ENCODE results near the gene FAXC. TPM values are rescaled to one million over a fixed set of nuclear protein-coding genes. Genes with fewer than 3 reads are reported as not detected.
"Not testable (repeated sequence)": the region's sequence is repeated elsewhere in the genome, so short reads cannot be mapped to it uniquely, and the experiment has no call there.

Gene FAXC
- total RNA-seq, 2 experiments from 2014 or later = 0.07 TPM; not detected in 1

DNA sequence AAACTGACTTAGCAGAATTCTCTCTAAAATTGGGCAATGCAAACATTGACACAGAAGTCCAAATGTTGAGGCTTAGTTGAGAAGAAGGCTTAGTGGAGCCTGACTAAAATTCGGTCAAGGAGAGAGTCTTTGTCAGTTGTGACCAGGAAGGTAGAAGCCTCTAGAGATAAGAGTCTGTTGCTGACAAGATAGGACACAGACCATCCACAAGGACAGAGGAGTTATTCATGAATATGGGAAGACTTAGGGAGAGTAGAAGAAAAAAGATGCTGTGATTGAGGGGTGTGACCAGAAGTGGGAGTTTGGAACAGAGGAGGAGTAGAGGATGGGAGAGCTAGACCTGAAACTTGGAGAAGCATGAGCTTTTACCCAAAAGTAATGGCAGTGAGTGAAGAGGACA lies 7.2 kb upstream of the FAXC start:
- ChIA-PET POLR2A (no interaction called here), CTCF (interaction anchor here (1.2 kb wide), 1 partner anchor 10 kb away, joined by 3 read pairs; no protein-coding TSS in a partner anchor)
- no peak for DNase-seq
- Mint-ChIP-seq H3K4me1 (no peaks in the 10 kb centered on the region), H3K27me3 (peaks cover 55% of the 10 kb centered on the region), H3K9me3 (no peaks in the 10 kb centered on the region), H3K27ac (no peak overlapping the region), H3K4me3 (no peak overlapping the region), H3K36me3 (ENCODE audit: low read depth) (no peaks in the 10 kb centered on the region)

GRCh38 chr6:99354983-99355382 lies 5.5 kb upstream of the FAXC start:
- Mint-ChIP-seq H3K4me1 (peaks cover 2% of the 10 kb centered on the region), H3K4me3 (no peak overlapping the region), H3K27ac (no peak overlapping the region), H3K27me3 (peaks cover 58% of the 10 kb centered on the region), H3K36me3 (ENCODE audit: low read depth) (no peaks in the 10 kb centered on the region), H3K9me3 (no peaks in the 10 kb centered on the region)
- ChIA-PET POLR2A (no interaction called here), CTCF (no interaction called here)
- no peak for DNase-seq

- POLR2A ChIA-PET = no interaction called here
- peaks cover 6% of the 10 kb centered on the region for H3K4me1 Mint-ChIP-seq
Observed at GRCh38 chr6:99353126-99353525, 3.7 kb upstream of the FAXC start.

DNA sequence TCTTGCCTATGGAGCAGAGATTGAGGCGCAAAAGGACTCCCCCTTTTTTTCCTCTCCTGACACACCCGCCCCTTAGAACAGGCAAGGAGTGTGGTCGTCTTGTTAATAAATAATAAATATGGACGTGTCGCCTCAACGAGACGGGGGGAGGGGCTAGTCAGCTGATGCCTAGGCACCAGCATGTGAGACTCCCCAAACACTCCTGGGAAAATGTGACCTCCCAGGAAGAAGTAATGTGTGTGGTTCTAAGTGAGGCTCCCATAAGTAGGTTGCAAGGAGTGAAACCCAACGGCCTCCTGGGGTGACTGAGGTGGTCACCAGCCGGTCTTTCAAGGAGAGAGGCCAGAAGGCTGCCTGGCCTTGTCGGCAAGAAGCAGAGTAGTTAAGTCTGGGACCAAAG lies 1.1 kb upstream of the FAXC start:
- no peaks in the 10 kb centered on the region for H3K36me3 Mint-ChIP-seq (ENCODE audit: low read depth)
- H3K27me3 Mint-ChIP-seq = peaks cover 67% of the 10 kb centered on the region
- no peaks in the 10 kb centered on the region for H3K9me3 Mint-ChIP-seq
- ChIA-PET POLR2A (no interaction called here), CTCF (no interaction called here)
- DNase-seq = no peak
- no peak overlapping the region for H3K4me3 Mint-ChIP-seq
- no peak overlapping the region for H3K27ac Mint-ChIP-seq
- H3K4me1 Mint-ChIP-seq = peaks cover 6% of the 10 kb centered on the region

More at GRCh38 chr6:99353126-99353525, 3.7 kb upstream of the FAXC start:
- CTCF ChIA-PET = interaction anchor here (0.8 kb wide), 1 partner anchor 222 kb away, joined by 3 read pairs; no protein-coding TSS in a partner anchor
- Mint-ChIP-seq H3K36me3 (ENCODE audit: low read depth) (no peaks in the 10 kb centered on the region), H3K4me3 (no peak overlapping the region), H3K9me3 (no peaks in the 10 kb centered on the region), H3K27ac (no peak overlapping the region), H3K27me3 (peaks cover 66% of the 10 kb centered on the region)
- no peak for DNase-seq

- CTCF ChIA-PET = interaction anchor here (1.1 to 1.3 kb wide), 4 partner anchors 10 to 18 kb away, joined by 3 to 5 read pairs (median 4); no protein-coding TSS in a partner anchor
- H3K36me3 Mint-ChIP-seq (ENCODE audit: low read depth) = no peaks in the 10 kb centered on the region
- H3K27me3 Mint-ChIP-seq = peaks cover 71% of the 10 kb centered on the region
- POLR2A ChIA-PET = no interaction called here
- peak overlapping the region; percentile 51 for H3K4me3 Mint-ChIP-seq
- no peaks in the 10 kb centered on the region for H3K9me3 Mint-ChIP-seq
- H3K27ac Mint-ChIP-seq = no peak overlapping the region
- peaks cover 9% of the 10 kb centered on the region for H3K4me1 Mint-ChIP-seq
- DNase-seq = no peak
Observed at GRCh38 chr6:99348288-99349170, 945 bp downstream of the FAXC start.

DNA sequence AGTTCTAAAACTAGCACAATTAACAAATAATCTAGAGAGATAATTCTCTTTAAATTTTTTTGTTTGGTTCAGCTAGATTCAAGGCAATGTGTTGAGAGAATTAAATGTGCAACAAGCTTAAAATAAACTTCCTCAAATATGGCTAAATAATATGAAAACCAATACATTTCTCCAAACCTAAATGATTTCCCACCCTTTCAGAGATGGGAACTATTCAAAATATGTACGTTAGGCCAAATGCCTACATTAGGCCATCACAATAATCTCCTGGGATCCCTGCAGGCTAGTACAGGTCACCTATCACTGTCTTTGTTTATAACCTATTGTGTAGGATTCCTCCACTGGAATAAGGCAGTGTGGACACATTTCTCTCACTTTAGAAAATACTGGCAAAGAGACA lies 1.7 kb downstream of the FAXC start:
- H3K4me3 Mint-ChIP-seq = no peak overlapping the region
- H3K27me3 Mint-ChIP-seq = peaks cover 72% of the 10 kb centered on the region
- H3K36me3 Mint-ChIP-seq (ENCODE audit: low read depth) = no peaks in the 10 kb centered on the region
- DNase-seq = no peak
- CTCF ChIA-PET = interaction anchor here (0.6 to 1.3 kb wide), 5 partner anchors 10 to 336 kb away, joined by 3 to 5 read pairs (median 3); no protein-coding TSS in a partner anchor
- H3K4me1 Mint-ChIP-seq = peaks cover 9% of the 10 kb centered on the region
- no peaks in the 10 kb centered on the region for H3K9me3 Mint-ChIP-seq
- POLR2A ChIA-PET = no interaction called here
- H3K27ac Mint-ChIP-seq = no peak overlapping the region

GRCh38 chr6:99346595-99346994 lies 2.9 kb downstream of the FAXC start:
- CTCF ChIA-PET = interaction anchor here (1.1 kb wide), 1 partner anchor 26 kb away, joined by 3 read pairs; no protein-coding TSS in a partner anchor
- POLR2A ChIA-PET = no interaction called here

DNA sequence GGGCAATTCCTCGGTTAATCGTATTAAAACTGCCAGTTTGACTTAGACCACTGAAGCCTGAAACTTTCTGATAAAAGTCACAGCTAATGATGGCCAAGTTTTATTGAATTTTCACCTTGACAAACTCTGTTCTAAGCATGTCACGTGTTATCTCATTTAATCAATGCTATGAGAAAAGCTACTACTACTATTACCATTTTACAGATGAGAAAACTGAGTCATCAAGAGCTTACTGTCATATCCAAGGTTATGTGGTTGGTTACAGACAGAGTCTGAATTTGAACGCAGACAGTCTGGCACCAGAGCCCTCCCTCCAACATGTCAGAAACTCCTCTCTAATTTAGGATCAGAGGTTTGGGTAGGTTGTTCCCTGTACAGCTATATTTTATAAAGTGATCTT lies 4.3 kb downstream of the FAXC start:
- POLR2A ChIA-PET = no interaction called here
- no peaks in the 10 kb centered on the region for H3K36me3 Mint-ChIP-seq (ENCODE audit: low read depth)
- CTCF ChIA-PET = interaction anchor here (0.6 to 1.1 kb wide), 2 partner anchors 16 to 18 kb away, joined by 4 read pairs; no protein-coding TSS in a partner anchor

More at GRCh38 chr6:99346595-99346994, 2.9 kb downstream of the FAXC start:
- Mint-ChIP-seq H3K9me3 (no peaks in the 10 kb centered on the region), H3K4me1 (peaks cover 9% of the 10 kb centered on the region), H3K4me3 (no peak overlapping the region), H3K36me3 (ENCODE audit: low read depth) (no peaks in the 10 kb centered on the region), H3K27ac (no peak overlapping the region), H3K27me3 (peaks cover 69% of the 10 kb centered on the region)
- DNase-seq = no peak

DNA sequence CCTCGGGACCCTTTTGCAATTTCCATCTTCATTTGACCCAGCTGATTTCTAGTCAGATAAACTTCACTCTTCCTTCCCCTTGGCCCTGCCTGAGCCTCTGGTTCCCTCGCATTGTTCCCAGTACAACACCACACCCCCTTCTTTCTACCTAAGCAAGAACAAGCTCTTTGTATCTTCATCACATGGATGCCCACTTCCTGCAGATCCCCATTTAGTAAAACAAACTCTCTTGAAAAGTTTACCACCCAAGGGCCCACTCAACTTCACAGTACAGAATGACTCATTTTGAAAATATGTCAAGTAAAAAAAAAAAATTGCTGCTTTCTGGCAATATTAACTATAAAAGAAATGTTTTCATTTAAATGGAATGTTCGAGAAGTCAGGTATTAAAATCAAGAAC lies 5.2 kb downstream of the FAXC start:
- H3K9me3 Mint-ChIP-seq = no peaks in the 10 kb centered on the region
- peaks cover 52% of the 10 kb centered on the region for H3K27me3 Mint-ChIP-seq
- H3K4me3 Mint-ChIP-seq = no peak overlapping the region
- H3K36me3 Mint-ChIP-seq (ENCODE audit: low read depth) = no peaks in the 10 kb centered on the region
- no peak overlapping the region for H3K27ac Mint-ChIP-seq
- ChIA-PET CTCF (interaction anchor here (0.5 to 0.9 kb wide), 2 partner anchors 10 to 11 kb away, joined by 3 read pairs; no protein-coding TSS in a partner anchor), POLR2A (no interaction called here)
- no peak for DNase-seq
- H3K4me1 Mint-ChIP-seq = peaks cover 6% of the 10 kb centered on the region

More for the DNA sequence above, 4.3 kb downstream of the FAXC start:
- Mint-ChIP-seq H3K4me1 (peaks cover 9% of the 10 kb centered on the region), H3K9me3 (no peaks in the 10 kb centered on the region), H3K27me3 (peaks cover 55% of the 10 kb centered on the region), H3K4me3 (no peak overlapping the region), H3K27ac (no peak overlapping the region)
- DNase-seq = no peak

- CTCF ChIA-PET = interaction anchor here (0.9 kb wide), 1 partner anchor 11 kb away, joined by 4 read pairs; no protein-coding TSS in a partner anchor
Observed at GRCh38 chr6:99341862-99342455, 7.5 kb downstream of the FAXC start.

DNA sequence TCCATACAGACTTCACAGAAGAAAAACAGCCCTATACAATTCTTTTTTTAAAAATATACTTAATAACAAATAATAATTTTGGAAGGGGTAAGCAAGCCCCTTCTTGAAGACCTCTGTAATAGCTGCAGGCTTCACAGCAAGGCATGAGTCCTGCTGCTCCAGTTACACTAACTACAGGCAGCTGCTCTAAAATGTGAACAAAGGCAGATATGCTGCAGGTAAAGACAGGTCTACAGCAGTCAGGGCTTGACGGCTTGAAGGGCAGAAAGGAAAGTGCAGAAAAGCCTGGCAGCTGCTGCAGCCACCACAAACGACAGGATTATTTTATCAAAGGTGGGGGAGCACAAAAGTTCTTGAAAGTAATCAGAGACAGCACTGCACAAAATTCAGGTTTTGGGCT lies 11.3 kb downstream of the FAXC start:
- Mint-ChIP-seq H3K27me3 (peaks cover 33% of the 10 kb centered on the region), H3K36me3 (ENCODE audit: low read depth) (no peaks in the 10 kb centered on the region), H3K9me3 (no peaks in the 10 kb centered on the region), H3K4me1 (no peaks in the 10 kb centered on the region), H3K27ac (no peak overlapping the region), H3K4me3 (no peak overlapping the region)
- ChIA-PET CTCF (interaction anchor here (1.0 kb wide), 1 partner anchor 102 kb away, joined by 3 read pairs; no protein-coding TSS in a partner anchor), POLR2A (no interaction called here)
- no peak for DNase-seq

More at GRCh38 chr6:99341862-99342455, 7.5 kb downstream of the FAXC start:
- H3K27me3 Mint-ChIP-seq = peaks cover 45% of the 10 kb centered on the region
- H3K27ac Mint-ChIP-seq = no peak overlapping the region
- POLR2A ChIA-PET = no interaction called here
- H3K9me3 Mint-ChIP-seq = no peaks in the 10 kb centered on the region
- DNase-seq = no peak
- no peaks in the 10 kb centered on the region for H3K36me3 Mint-ChIP-seq (ENCODE audit: low read depth)
- H3K4me1 Mint-ChIP-seq = peaks cover 3% of the 10 kb centered on the region
- no peak overlapping the region for H3K4me3 Mint-ChIP-seq

DNA sequence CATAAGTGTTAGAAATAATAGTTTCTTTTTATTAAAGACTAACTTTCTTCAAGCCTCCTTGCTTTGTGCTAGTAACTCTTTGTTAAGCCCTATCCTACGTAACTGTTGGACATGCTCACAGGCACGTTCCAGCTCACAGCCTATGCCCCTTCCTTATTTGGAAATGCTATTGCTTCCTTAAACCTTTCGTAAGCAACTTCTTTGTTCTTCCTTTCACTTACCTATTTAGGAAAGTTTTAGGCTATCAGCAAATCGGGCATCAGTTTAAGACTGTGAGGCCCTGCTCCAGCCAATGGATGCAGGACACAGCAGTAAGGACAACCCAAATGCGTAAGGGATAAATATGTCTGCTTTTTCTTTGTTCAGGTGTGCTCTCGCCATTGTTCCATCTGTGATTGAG lies 14.2 kb downstream of the FAXC start:
- H3K27ac Mint-ChIP-seq; H3K4me3 Mint-ChIP-seq; DNase-seq; H3K36me3 Mint-ChIP-seq (ENCODE audit: low read depth); POLR2A ChIA-PET; H3K9me3 Mint-ChIP-seq; H3K4me1 Mint-ChIP-seq: not testable (repeated sequence)
- CTCF ChIA-PET = interaction anchor here (0.9 kb wide), 1 partner anchor 12 kb away, joined by 5 read pairs; no protein-coding TSS in a partner anchor
- H3K27me3 Mint-ChIP-seq = peaks cover 31% of the 10 kb centered on the region
